Fibroblast of the aortic adventitia (primary cell): ENCODE data around the gene NOTCH1. TPM values are rescaled to one million over a fixed set of nuclear protein-coding genes. Genes with fewer than 3 reads are reported as not detected.

Source experiments
- DNase-seq: peaks from one replicate; pipeline ENCODE4 v3.0.0-alpha.2; 2010; ENCODE audit warnings: low read depth
- H3K4me3 ChIP-seq: 2 replicates; pipeline ENCODE4 v1.5.1; 2011; ENCODE audit warnings: low read depth, mild to moderate bottlenecking, control low read depth, low read length, moderate library complexity
- total RNA-seq: library from RNA; depleted of rRNA; stranded (reverse); fragments of >200 nt; gene quantifications from 2 replicates; pipeline ENCODE4 v1.2.3, GENCODE V29; 2012; ENCODE audit warnings: low replicate concordance
- TF ChIP-seq, protein P1 (sequence below): IDR thresholded peaks from 2 replicates; pipeline ENCODE4 v1.5.1; 2011; ENCODE audit warnings: mild to moderate bottlenecking, low read length, control low read depth, inconsistent platforms; ENCODE audit not compliant: insufficient read depth

NOTCH1 gene
- total RNA-seq, 1 donor = 8.8 TPM

DNA sequence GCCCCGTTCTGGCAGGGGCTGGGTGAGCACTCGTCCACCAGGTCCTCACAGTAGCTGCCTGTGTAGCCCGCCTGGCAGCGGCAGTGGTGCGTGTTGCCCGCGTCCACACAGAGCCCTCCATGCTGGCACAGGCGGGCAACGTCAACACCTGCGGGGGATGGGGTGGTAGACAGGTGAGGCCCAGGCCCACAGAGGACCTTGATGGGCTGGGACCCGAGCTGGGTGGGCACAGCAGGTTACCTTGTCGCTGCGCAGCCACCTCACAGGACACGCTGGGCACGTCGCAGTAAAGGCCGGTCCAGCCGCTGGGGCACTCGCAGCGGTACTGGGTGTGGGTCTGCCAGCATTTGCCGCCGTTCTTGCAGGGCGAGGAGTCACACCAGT, 37.9 kb downstream of the NOTCH1 start:
- DNase-seq = no peak
- TF ChIP-seq, protein P1, sequence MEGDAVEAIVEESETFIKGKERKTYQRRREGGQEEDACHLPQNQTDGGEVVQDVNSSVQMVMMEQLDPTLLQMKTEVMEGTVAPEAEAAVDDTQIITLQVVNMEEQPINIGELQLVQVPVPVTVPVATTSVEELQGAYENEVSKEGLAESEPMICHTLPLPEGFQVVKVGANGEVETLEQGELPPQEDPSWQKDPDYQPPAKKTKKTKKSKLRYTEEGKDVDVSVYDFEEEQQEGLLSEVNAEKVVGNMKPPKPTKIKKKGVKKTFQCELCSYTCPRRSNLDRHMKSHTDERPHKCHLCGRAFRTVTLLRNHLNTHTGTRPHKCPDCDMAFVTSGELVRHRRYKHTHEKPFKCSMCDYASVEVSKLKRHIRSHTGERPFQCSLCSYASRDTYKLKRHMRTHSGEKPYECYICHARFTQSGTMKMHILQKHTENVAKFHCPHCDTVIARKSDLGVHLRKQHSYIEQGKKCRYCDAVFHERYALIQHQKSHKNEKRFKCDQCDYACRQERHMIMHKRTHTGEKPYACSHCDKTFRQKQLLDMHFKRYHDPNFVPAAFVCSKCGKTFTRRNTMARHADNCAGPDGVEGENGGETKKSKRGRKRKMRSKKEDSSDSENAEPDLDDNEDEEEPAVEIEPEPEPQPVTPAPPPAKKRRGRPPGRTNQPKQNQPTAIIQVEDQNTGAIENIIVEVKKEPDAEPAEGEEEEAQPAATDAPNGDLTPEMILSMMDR = no peak
- H3K4me3 ChIP-seq = no peak overlapping the region

DNA sequence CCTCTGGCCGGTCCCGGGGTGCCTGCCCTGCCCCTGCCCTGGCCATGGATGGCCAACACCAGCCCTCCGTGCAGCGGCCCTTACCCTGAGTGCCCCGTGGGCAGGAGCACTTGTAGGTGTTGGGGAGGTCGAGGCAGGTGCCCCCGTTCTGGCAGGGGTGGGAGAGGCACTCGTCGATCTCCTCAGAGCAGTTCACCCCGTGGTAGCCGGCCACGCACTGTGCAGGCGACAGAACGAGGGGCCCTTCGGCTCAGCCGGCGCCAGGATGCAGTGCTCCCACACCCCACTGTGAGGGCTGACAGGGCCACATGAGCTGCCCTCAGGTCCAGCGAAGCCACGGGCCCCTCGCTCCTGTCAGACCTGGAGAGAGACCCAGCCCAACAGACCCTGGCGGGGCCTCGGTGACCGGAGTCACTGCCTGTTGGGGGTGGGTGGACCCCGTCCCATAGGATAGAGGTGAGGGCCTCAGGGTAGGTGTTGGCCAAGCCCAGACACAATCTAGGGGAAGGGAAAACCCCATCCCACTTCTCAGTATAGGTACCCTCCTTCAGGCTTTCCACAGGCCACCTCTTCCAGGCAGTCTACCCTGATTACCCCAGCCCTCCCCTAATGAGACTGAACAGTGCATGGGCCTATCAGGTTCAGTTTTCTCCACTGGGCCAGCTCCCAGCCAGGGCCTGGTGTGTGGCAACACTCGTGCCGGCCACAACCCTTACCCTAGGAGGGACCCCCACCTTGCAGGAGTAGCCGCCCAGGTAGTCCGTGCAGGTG, 38.4 kb downstream of the NOTCH1 start:
- TF ChIP-seq, protein P1 = no peak
- DNase-seq = no peak
- no peak overlapping the region for H3K4me3 ChIP-seq

DNA sequence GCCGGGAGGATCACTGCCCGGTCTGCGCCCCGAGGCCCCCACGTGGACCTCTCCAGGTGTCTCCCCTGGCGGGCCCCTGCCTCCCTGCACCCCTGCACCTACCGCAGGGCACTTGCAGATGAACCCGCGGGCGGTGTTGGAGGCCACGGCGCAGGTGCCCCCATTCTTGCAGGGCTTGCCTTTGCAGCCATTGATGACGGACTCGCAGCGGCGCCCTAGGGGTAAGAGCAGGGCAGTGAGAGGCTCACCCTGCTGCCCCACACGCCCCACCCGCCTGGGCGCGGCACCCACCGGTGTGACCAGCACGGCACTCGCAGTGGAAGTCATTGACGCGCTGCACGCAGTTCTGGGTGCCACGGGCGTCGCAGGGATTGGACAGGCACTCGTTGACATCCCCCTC, 39.4 kb downstream of the NOTCH1 start:
- TF ChIP-seq, protein P1 = no peak
- H3K4me3 ChIP-seq = no peak overlapping the region
- DNase-seq = no peak

DNA sequence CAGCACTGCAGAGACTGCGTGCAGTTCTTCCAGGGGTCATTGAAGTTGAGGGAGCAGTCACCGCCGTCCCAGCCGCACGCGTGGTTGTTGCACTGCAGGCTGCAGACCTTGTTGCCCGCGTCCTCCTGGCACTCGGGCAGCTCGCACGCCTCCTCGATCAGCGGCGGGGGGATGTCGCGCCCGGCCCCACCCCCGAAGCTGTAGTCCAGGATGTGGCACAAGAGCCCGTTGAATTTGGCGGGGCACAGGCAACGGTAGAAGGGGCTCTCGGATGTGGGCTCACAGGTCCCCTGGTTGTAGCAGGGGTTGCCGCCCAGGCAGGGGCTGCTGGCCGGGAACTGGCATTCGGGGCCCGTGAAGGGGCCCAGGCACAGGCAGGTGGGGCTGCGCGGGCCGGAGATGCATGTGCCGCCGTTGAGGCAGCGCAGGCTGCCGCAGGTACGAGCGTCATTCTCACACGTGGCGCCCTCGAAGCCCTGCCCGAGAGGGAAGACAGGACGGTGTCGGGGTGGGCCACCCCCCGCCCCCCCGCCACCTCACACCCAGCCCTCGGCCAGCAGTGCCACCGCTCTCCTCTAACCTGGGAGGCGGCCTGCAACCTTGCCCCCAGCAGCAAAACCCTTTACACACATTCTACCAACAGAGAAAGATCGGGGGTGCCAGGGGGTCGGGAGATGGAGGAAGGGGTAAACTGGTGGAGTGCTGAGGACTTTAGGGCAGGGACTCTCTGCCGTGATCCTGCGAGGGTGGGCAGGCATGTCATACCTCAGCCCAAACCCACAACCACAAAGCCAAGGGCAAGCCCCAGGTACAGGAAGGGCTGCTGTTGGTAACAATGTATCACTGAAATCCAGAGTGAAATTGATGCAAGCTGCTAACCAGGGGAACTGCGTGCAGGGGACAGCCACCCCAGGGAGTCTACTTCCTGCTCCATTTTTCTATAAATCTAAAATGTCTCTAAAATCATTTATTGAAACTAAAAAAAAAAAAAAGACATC, 40.1 kb downstream of the NOTCH1 start:
- TF ChIP-seq, protein P1 = no peak
- DNase-seq = no peak
- H3K4me3 ChIP-seq = no peak overlapping the region

DNA sequence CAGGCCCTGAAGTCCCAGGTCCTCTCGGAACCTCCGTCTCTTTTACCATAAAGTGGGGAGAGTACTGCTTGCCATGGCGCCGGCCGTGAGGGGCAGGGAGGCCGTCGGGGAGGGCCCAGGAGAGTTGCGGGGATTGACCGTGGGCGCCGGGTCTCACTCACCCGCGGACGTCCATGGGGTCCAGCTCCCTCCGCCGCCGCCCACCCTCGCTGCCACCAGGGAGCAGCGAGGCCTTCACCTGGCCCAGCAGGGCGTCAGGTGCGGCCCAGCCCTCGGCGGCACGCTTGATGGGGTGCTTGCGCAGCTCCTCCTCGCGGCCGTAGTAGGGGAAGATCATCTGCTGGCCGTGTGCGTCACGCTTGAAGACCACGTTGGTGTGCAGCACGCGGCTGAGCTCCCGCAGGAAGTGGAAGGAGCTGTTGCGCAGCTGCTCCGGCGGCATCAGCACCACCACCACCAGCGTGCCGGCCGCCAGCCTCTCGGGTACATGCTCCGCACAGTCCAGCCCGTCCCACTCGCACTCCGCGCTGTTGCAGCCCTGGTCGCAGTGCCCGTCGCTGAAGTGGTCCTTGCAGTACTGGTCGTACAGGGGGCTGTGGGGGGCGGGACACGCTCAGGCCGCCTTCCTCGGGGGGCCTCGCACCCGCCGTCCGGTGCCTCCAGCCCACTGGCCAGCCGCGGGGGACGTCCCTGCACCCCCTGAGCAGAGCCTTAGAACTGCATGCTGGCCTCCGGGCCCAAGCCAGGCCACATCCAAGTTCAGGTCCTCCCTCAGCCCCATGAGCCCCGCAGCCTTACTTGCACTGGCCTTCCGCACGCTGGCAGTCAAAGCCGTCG, 41.1 kb downstream of the NOTCH1 start:
- H3K4me3 ChIP-seq = no peak overlapping the region
- TF ChIP-seq, protein P1 = no peak
- no peak for DNase-seq

DNA sequence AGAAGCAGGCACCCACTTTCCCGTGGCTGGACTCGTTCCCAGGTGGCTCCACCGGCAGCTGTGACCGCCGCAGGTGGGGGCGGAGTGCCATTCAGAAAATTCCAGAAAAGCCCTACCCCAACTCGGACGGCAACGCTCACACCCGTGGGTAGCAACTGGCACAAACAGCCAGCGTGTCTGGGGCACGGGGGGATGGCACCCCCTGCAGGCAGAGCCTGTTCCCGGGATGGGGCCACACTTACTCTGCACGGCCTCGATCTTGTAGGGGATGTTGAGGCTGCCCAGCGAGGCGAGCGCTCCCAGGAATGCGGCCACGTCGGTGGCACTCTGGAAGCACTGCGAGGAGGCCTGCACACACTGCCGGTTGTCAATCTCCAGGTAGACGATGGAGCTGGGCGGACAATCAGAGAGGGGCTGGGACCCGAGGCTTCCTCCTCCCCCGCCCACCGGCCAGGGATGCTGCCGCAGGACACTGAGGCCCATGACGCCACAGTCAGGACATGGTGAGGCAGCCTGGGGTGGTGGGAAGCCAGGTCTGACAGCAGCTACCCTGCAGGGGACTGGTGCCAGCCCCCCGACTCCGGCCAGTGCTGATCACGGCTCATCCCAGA, 42.8 kb downstream of the NOTCH1 start:
- H3K4me3 ChIP-seq = no peak overlapping the region
- no peak for DNase-seq
- TF ChIP-seq, protein P1 = no peak
